Activated CD4-positive, alpha-beta T cell treated with anti-CD3 and anti-CD28 coated beads, Interleukin-2, amount 10 ng/mL, durations not matched to agents 7 days and 5 days (primary cell): Measurements from ENCODE around the gene MAJIN. TPM values are rescaled to one million over a fixed set of nuclear protein-coding genes. Genes with fewer than 3 reads are reported as not detected.
A peak's percentile ranks its signal among the peaks of the same experiment; 100 is the strongest.
"Not testable (repeated sequence)": the region's sequence is repeated elsewhere in the genome, so short reads cannot be mapped to it uniquely, and the experiment has no call there.

Experiments used
- CTCF ChIA-PET: fragments of 350-600 bp; sonication (Branson Sonifier 250); formaldehyde crosslinking; loops from one replicate; lab custom pipeline; 2021; ENCODE audit warnings: antibody characterized with exemption; lab: Charles Lee
- POLR2A ChIA-PET: fragments of 350-600 bp; sonication (Branson Sonifier 250); formaldehyde crosslinking; loops from one replicate; lab custom pipeline; 2021; ENCODE audit warnings: antibody characterized with exemption; lab: Charles Lee
- DNase-seq: peaks from one replicate; pipeline ENCODE4 v3.0.0-alpha.2; 2020
- H3K27ac Mint-ChIP-seq: one replicate; pipeline ENCODE4 v1.8.0; 2021; ENCODE audit warnings: mild to moderate bottlenecking, moderate library complexity, mixed read lengths
- H3K27me3 Mint-ChIP-seq: one replicate; pipeline ENCODE4 v1.8.0; 2021; ENCODE audit warnings: mixed read lengths
- H3K36me3 Mint-ChIP-seq: one replicate; pipeline ENCODE4 v1.8.0; 2021; ENCODE audit warnings: low read depth, mixed read lengths
- H3K4me1 Mint-ChIP-seq: one replicate; pipeline ENCODE4 v1.8.0; 2021; ENCODE audit warnings: mixed read lengths
- H3K4me3 Mint-ChIP-seq: one replicate; pipeline ENCODE4 v1.8.0; 2021; ENCODE audit warnings: mild to moderate bottlenecking, moderate library complexity, mixed read lengths
- H3K9me3 Mint-ChIP-seq: one replicate; pipeline ENCODE4 v1.8.0; 2021; ENCODE audit warnings: mixed read lengths
- total RNA-seq, 2 experiments: library from RNA; stranded (reverse); gene quantifications; one replicate each; pipeline ENCODE4 v1.2.3, GENCODE V29; 2021

Gene MAJIN
- total RNA-seq, 2 experiments from 2014 or later, result 0.20 to 0.54 TPM

- H3K4me1 Mint-ChIP-seq, H3K27me3 Mint-ChIP-seq, H3K9me3 Mint-ChIP-seq, H3K36me3 Mint-ChIP-seq, DNase-seq, POLR2A ChIA-PET, H3K4me3 Mint-ChIP-seq, H3K27ac Mint-ChIP-seq: not testable (repeated sequence)
- CTCF ChIA-PET, result interaction anchor here (0.6 to 6.3 kb wide), 4 partner anchors 9 to 47 kb away, joined by 3 to 54 read pairs (median 6); partner anchors contain the start of genes ARL2, MAJIN and SNX15
Measured at GRCh38 chr11:65003968-65004367, 32.1 kb upstream of the MAJIN start.

- POLR2A ChIA-PET, result no interaction called here
- no peak for DNase-seq
- no peaks in the 10 kb centered on the region for H3K9me3 Mint-ChIP-seq
- no peak overlapping the region for H3K4me3 Mint-ChIP-seq
- CTCF ChIA-PET, result interaction anchor here (0.9 to 6.3 kb wide), 4 partner anchors 10 to 31 kb away, joined by 3 to 54 read pairs (median 6); partner anchors contain the start of genes ARL2, MAJIN and SNX15
- H3K36me3 Mint-ChIP-seq, result no peaks in the 10 kb centered on the region
- no peak overlapping the region for H3K27ac Mint-ChIP-seq
- peaks cover 7% of the 10 kb centered on the region for H3K4me1 Mint-ChIP-seq
- H3K27me3 Mint-ChIP-seq, result no peaks in the 10 kb centered on the region
Measured at GRCh38 chr11:65003282-65003681, 31.4 kb upstream of the MAJIN start.

- no peaks in the 10 kb centered on the region for H3K9me3 Mint-ChIP-seq
- DNase-seq, result no peak
- no peak overlapping the region for H3K27ac Mint-ChIP-seq
- CTCF ChIA-PET, result interaction anchor here (1.1 to 6.3 kb wide), 3 partner anchors 10 to 30 kb away, joined by 4 to 54 read pairs (median 8); partner anchors contain the start of genes ARL2 and MAJIN
- H3K4me3 Mint-ChIP-seq, result no peak overlapping the region
- no peaks in the 10 kb centered on the region for H3K36me3 Mint-ChIP-seq
- POLR2A ChIA-PET, result no interaction called here
- H3K27me3 Mint-ChIP-seq, result no peaks in the 10 kb centered on the region
- H3K4me1 Mint-ChIP-seq, result peaks cover 10% of the 10 kb centered on the region
Measured at GRCh38 chr11:65002706-65003105, 30.8 kb upstream of the MAJIN start.

- ChIA-PET POLR2A (no interaction called here), CTCF (interaction anchor here (6.3 kb wide), 1 partner anchor 14 kb away, joined by 54 read pairs; the partner anchor contains the start of gene ARL2)
- Mint-ChIP-seq H3K4me1 (peaks cover 24% of the 10 kb centered on the region), H3K9me3 (no peaks in the 10 kb centered on the region), H3K36me3 (no peaks in the 10 kb centered on the region), H3K4me3 (no peak overlapping the region), H3K27ac (no peak overlapping the region), H3K27me3 (no peaks in the 10 kb centered on the region)
- DNase-seq, result no peak
Measured at GRCh38 chr11:64999478-64999877, 27.6 kb upstream of the MAJIN start.

- POLR2A ChIA-PET, result no interaction called here
- Mint-ChIP-seq H3K4me3 (no peak overlapping the region), H3K4me1 (peaks cover 24% of the 10 kb centered on the region), H3K9me3 (no peaks in the 10 kb centered on the region), H3K36me3 (no peaks in the 10 kb centered on the region), H3K27ac (no peak overlapping the region), H3K27me3 (peaks cover 2% of the 10 kb centered on the region)
- CTCF ChIA-PET, result interaction anchor here (1.6 to 6.3 kb wide), 2 partner anchors 14 to 27 kb away, joined by 5 to 54 read pairs; partner anchors contain the start of genes ARL2 and MAJIN
- no peak for DNase-seq
Measured at GRCh38 chr11:64998690-64999431, 27.0 kb upstream of the MAJIN start.

- Mint-ChIP-seq H3K27ac (no peak overlapping the region), H3K4me1 (peaks cover 24% of the 10 kb centered on the region), H3K36me3 (no peaks in the 10 kb centered on the region), H3K4me3 (no peak overlapping the region), H3K9me3 (no peaks in the 10 kb centered on the region), H3K27me3 (peaks cover 3% of the 10 kb centered on the region)
- DNase-seq, result no peak
- ChIA-PET CTCF (interaction anchor here (1.6 to 6.3 kb wide), 4 partner anchors 9 to 26 kb away, joined by 5 to 54 read pairs (median 10); partner anchors contain the start of genes ARL2 and MAJIN), POLR2A (no interaction called here)
Measured at GRCh38 chr11:64998141-64998540, 26.2 kb upstream of the MAJIN start.

GRCh38 chr11:64996710-64997380 lies 24.9 kb upstream of the MAJIN start, which contains the start of gene BATF2:
TSS of gene BATF2 (minus strand) at chr11:64996971. CDS start at chr11:64996914, 57 bp downstream.
- POLR2A ChIA-PET, result no interaction called here
- CTCF ChIA-PET, result interaction anchor here (0.8 to 1.9 kb wide), 8 partner anchors 10 to 229 kb away, joined by 3 to 16 read pairs (median 4); partner anchors contain the start of gene ARL2
- Mint-ChIP-seq H3K4me3 (peak within 1 kb of the TSS; percentile 38), H3K9me3 (no peaks in the 10 kb centered on the region), H3K36me3 (no peaks in the 10 kb centered on the region), H3K4me1 (peaks cover 24% of the 10 kb centered on the region), H3K27ac (peak within 1 kb of the TSS; percentile 61), H3K27me3 (peaks cover 4% of the 10 kb centered on the region)
- no peak for DNase-seq

- Mint-ChIP-seq H3K36me3 (no peaks in the 10 kb centered on the region), H3K4me3 (peak overlapping the region; percentile 38), H3K4me1 (peaks cover 24% of the 10 kb centered on the region), H3K9me3 (no peaks in the 10 kb centered on the region), H3K27me3 (peaks cover 6% of the 10 kb centered on the region), H3K27ac (peak overlapping the region; percentile 61)
- POLR2A ChIA-PET, result no interaction called here
- CTCF ChIA-PET, result interaction anchor here (0.8 to 1.9 kb wide), 9 partner anchors 9 to 229 kb away, joined by 3 to 16 read pairs (median 3); partner anchors contain the start of gene ARL2
- DNase-seq, result no peak
Measured at GRCh38 chr11:64996327-64996709, 24.4 kb upstream of the MAJIN start.

GRCh38 chr11:64994318-64994717 lies 22.4 kb upstream of the MAJIN start:
- H3K4me1 Mint-ChIP-seq, result peaks cover 34% of the 10 kb centered on the region
- DNase-seq, result no peak
- ChIA-PET CTCF (interaction anchor here (0.6 kb wide), 1 partner anchor 26 kb away, joined by 3 read pairs; no protein-coding TSS in a partner anchor), POLR2A (no interaction called here)
- peak overlapping the region; percentile 36 for H3K27ac Mint-ChIP-seq
- no peaks in the 10 kb centered on the region for H3K9me3 Mint-ChIP-seq
- no peak overlapping the region for H3K4me3 Mint-ChIP-seq
- peaks cover 6% of the 10 kb centered on the region for H3K27me3 Mint-ChIP-seq
- H3K36me3 Mint-ChIP-seq, result no peaks in the 10 kb centered on the region

GRCh38 chr11:64990222-64990923 lies 18.5 kb upstream of the MAJIN start:
- Mint-ChIP-seq H3K36me3 (no peaks in the 10 kb centered on the region), H3K9me3 (no peaks in the 10 kb centered on the region), H3K4me1 (peaks cover 12% of the 10 kb centered on the region), H3K27me3 (peaks cover 6% of the 10 kb centered on the region), H3K27ac (no peak overlapping the region), H3K4me3 (no peak overlapping the region)
- POLR2A ChIA-PET, result interaction anchor here (0.6 kb wide), 1 partner anchor 89 kb away, joined by 3 read pairs; no protein-coding TSS in a partner anchor
- CTCF ChIA-PET, result interaction anchor here (1.0 kb wide), 1 partner anchor 102 kb away, joined by 3 read pairs; no protein-coding TSS in a partner anchor
- no peak for DNase-seq

- CTCF ChIA-PET, result interaction anchor here (1.0 kb wide), 1 partner anchor 101 kb away, joined by 3 read pairs; no protein-coding TSS in a partner anchor
Measured at GRCh38 chr11:64989416-64989815, 17.5 kb upstream of the MAJIN start.

More at GRCh38 chr11:64989416-64989815, 17.5 kb upstream of the MAJIN start:
- H3K27me3 Mint-ChIP-seq, result peaks cover 8% of the 10 kb centered on the region
- no peak overlapping the region for H3K27ac Mint-ChIP-seq
- H3K36me3 Mint-ChIP-seq, result no peaks in the 10 kb centered on the region
- DNase-seq, result no peak
- H3K4me3 Mint-ChIP-seq, result no peak overlapping the region
- peaks cover 12% of the 10 kb centered on the region for H3K4me1 Mint-ChIP-seq
- POLR2A ChIA-PET, result no interaction called here
- H3K9me3 Mint-ChIP-seq, result no peaks in the 10 kb centered on the region
